Measurements from ENCODE around the gene NUDT19.

Gene NUDT19

GRCh38 chr19:32674931-32675719, 16.5 kb upstream of the NUDT19 start, which contains the start of gene ANKRD27 (continued):
- no peak for TF ChIP-seq ZNF677 (tag by site-specific recombination; IDR thresholded peaks at IDR 0.05)
- TF ChIP-seq ZFP37 (tag by site-specific recombination; IDR thresholded peaks at IDR 0.05) = no peak
- TF ChIP-seq ZNF600 (tag by site-specific recombination; IDR thresholded peaks at IDR 0.05) = peak; percentile 95; the same call in 1 of the 2 replicates
- no peak for TF ChIP-seq AEBP2 (tag by site-specific recombination; IDR thresholded peaks at IDR 0.05; ENCODE audit: borderline replicate concordance)
- no peak for TF ChIP-seq ZNF16 (tag by site-specific recombination; IDR thresholded peaks at IDR 0.05; ENCODE audit: low read depth)
- TF ChIP-seq ZNF23 (tag by site-specific recombination; IDR thresholded peaks at IDR 0.05; ENCODE audit: borderline replicate concordance) = no peak
- TF ChIP-seq ZNF558 (tag by site-specific recombination; IDR thresholded peaks at IDR 0.05) = no peak

GRCh38 chr19:32675720-32676185, 15.9 kb upstream of the NUDT19 start, which contains the start of gene RGS9BP:
RGS9BP (plus strand) TSS chr19:32675848; CDS start chr19:32676264, 416 bp downstream.
- peaks cover 0 to 9% of the 10 kb centered on the region in 2 experiments; a peak in 1 of 3 replicates for H3K36me3 ChIP-seq (ENCODE audit: control insufficient read depth in 2 of 2, insufficient read depth in 1 of 2, low read length in 2 of 2)
- H3K4me1 ChIP-seq (ENCODE audit: control insufficient read depth, insufficient read depth, low read length) = peaks cover 25% of the 10 kb centered on the region
- no peaks in the 10 kb centered on the region for H3K9me3 ChIP-seq (ENCODE audit: control insufficient read depth, insufficient read depth, low read depth, low read length)
- peak within 1 kb of the TSS; percentile 82 for H3K27ac ChIP-seq (ENCODE audit: extremely low read depth, low read depth, low read length)
- ChIA-PET POLR2A (interaction anchor here (0.6 to 4.0 kb wide), 13 partner anchors 11 to 501 kb away, joined by 3 to 44 read pairs (median 6); partner anchors contain the start of genes CEP89, DPY19L3, FAAP24 and NUDT19), CTCF (interaction anchor here (0.6 to 3.1 kb wide), 3 partner anchors 15 to 69 kb away, joined by 3 to 16 read pairs (median 3); partner anchors contain the start of gene NUDT19)
- H3K4me3 ChIP-seq (ENCODE audit: low read depth, low read length) = peak within 1 kb of the TSS; percentile 75
- TF ChIP-seq PBX3 (CRISPR knock-in tag; IDR thresholded peaks at IDR 0.05) (peak; percentile 33; the same call in 1 of the 2 replicates), SCRT2 (tag by site-specific recombination; IDR thresholded peaks at IDR 0.05) (no peak), ZNF23 (tag by site-specific recombination; IDR thresholded peaks at IDR 0.05; ENCODE audit: borderline replicate concordance) (no peak), ZNF133 (tag by site-specific recombination; IDR thresholded peaks at IDR 0.05) (peak; percentile 9; the same call in 1 of the 2 replicates), MEIS1 (CRISPR knock-in tag; IDR thresholded peaks at IDR 0.05; ENCODE audit: borderline replicate concordance) (no peak), ZNF169 (tag by site-specific recombination; IDR thresholded peaks at IDR 0.05) (no peak), ZNF610 (tag by site-specific recombination; IDR thresholded peaks at IDR 0.05; ENCODE audit: borderline replicate concordance) (0 out of 2 replicates have a peak, but pooled peaks have one; percentile 15), ZNF223 (tag by site-specific recombination; IDR thresholded peaks at IDR 0.05) (no peak), ZNF37A (tag by site-specific recombination; IDR thresholded peaks at IDR 0.05) (no peak), ZNF140 (tag by site-specific recombination; IDR thresholded peaks at IDR 0.05) (no peak), MYNN (tag by site-specific recombination; IDR thresholded peaks at IDR 0.05; ENCODE audit: borderline replicate concordance) (no peak), SCRT1 (tag by site-specific recombination; IDR thresholded peaks at IDR 0.05; ENCODE audit: borderline replicate concordance) (no peak), EGR2 (tag by site-specific recombination; IDR thresholded peaks at IDR 0.05; ENCODE audit: low read depth) (peak; percentile 82), ZBTB49 (tag by site-specific recombination; IDR thresholded peaks at IDR 0.05; ENCODE audit: low read depth) (no peak), BCL6B (tag by site-specific recombination; IDR thresholded peaks at IDR 0.05) (no peak), ZNF121 (tag by site-specific recombination; IDR thresholded peaks at IDR 0.05) (no peak), ZNF26 (tag by site-specific recombination; IDR thresholded peaks at IDR 0.05) (no peak), HIC1 (tag by site-specific recombination; IDR thresholded peaks at IDR 0.05) (peak; percentile 89), ZFP69B (tag by site-specific recombination; IDR thresholded peaks at IDR 0.05) (no peak)

Measured in HEK293 (cell line).